OCI-LY1 (cell line): Measurements from ENCODE around the gene PRPF38A.
"Not testable (repeated sequence)": the region's sequence is repeated elsewhere in the genome, so short reads cannot be mapped to it uniquely, and the experiment has no call there.

Source experiments
- EZH2 ChIP-seq: fragments of 200-600 bp; sonication (generic), shearing (Covaris generic); IDR thresholded peaks from 2 replicates; pipeline ENCODE4 v1.8.0; 2017; ENCODE audit warnings: borderline replicate concordance, mixed run types, mild to moderate bottlenecking, antibody characterized with exemption, low read length, moderate library complexity, mixed read lengths
- TF ChIP-seq, protein P1 (sequence below): fragments of 200-600 bp; sonication (generic), shearing (Covaris generic); IDR thresholded peaks from 2 replicates; pipeline ENCODE4 v1.5.1; 2017; ENCODE audit warnings: mild to moderate bottlenecking, antibody characterized with exemption, low read length, moderate library complexity, mixed read lengths

GRCh38 chr1:52369851-52370250 is 34.6 kb upstream of the PRPF38A start:
- TF ChIP-seq, protein P1, sequence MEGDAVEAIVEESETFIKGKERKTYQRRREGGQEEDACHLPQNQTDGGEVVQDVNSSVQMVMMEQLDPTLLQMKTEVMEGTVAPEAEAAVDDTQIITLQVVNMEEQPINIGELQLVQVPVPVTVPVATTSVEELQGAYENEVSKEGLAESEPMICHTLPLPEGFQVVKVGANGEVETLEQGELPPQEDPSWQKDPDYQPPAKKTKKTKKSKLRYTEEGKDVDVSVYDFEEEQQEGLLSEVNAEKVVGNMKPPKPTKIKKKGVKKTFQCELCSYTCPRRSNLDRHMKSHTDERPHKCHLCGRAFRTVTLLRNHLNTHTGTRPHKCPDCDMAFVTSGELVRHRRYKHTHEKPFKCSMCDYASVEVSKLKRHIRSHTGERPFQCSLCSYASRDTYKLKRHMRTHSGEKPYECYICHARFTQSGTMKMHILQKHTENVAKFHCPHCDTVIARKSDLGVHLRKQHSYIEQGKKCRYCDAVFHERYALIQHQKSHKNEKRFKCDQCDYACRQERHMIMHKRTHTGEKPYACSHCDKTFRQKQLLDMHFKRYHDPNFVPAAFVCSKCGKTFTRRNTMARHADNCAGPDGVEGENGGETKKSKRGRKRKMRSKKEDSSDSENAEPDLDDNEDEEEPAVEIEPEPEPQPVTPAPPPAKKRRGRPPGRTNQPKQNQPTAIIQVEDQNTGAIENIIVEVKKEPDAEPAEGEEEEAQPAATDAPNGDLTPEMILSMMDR, result not testable (repeated sequence)
- TF ChIP-seq EZH2, result not testable (repeated sequence)
